ENCODE data around the gene ARID5B.
"Not testable (repeated sequence)": the region's sequence is repeated elsewhere in the genome, so short reads cannot be mapped to it uniquely, and the experiment has no call there.

ARID5B gene

GRCh38 chr10:61964949-61965702 is 63.6 kb downstream of the ARID5B start:
- DNase-seq (ENCODE audit: low spot score) = no peak

GRCh38 chr10:61965703-61966395 is 64.3 kb downstream of the ARID5B start:
- DNase-seq (ENCODE audit: low spot score) = no peak

- no peak for DNase-seq (ENCODE audit: low spot score)
Observed at GRCh38 chr10:61967298-61967697, 65.8 kb downstream of the ARID5B start.

GRCh38 chr10:61970182-61971002 is 68.9 kb downstream of the ARID5B start:
- no peak for DNase-seq (ENCODE audit: low spot score)

GRCh38 chr10:61971003-61971325 is 69.5 kb downstream of the ARID5B start:
- DNase-seq (ENCODE audit: low spot score) = no peak

- DNase-seq (ENCODE audit: low spot score) = no peak
Observed at GRCh38 chr10:61973169-61973568, 71.7 kb downstream of the ARID5B start.

GRCh38 chr10:61973906-61974305 is 72.4 kb downstream of the ARID5B start:
- no peak for DNase-seq (ENCODE audit: low spot score)

- DNase-seq (ENCODE audit: low spot score) = no peak
Observed at GRCh38 chr10:61974601-61975390, 73.3 kb downstream of the ARID5B start.

- DNase-seq (ENCODE audit: low spot score) = no peak
Observed at GRCh38 chr10:61975391-61975932, 74.0 kb downstream of the ARID5B start.

GRCh38 chr10:61976951-61977721 is 75.6 kb downstream of the ARID5B start:
- not testable (repeated sequence) for DNase-seq (ENCODE audit: low spot score)

GRCh38 chr10:61978965-61979364 is 77.5 kb downstream of the ARID5B start:
- no peak for DNase-seq (ENCODE audit: low spot score)

- no peak for DNase-seq (ENCODE audit: low spot score)
Observed at GRCh38 chr10:61981460-61981859, 80.0 kb downstream of the ARID5B start.

GRCh38 chr10:61983255-61983654 is 81.8 kb downstream of the ARID5B start:
- no peak for DNase-seq (ENCODE audit: low spot score)

GRCh38 chr10:61984803-61985418 is 83.4 kb downstream of the ARID5B start:
- DNase-seq (ENCODE audit: low spot score) = no peak

- no peak for DNase-seq (ENCODE audit: low spot score)
Observed at GRCh38 chr10:61985715-61986114, 84.2 kb downstream of the ARID5B start.

GRCh38 chr10:61986382-61986781 is 84.9 kb downstream of the ARID5B start:
- no peak for DNase-seq (ENCODE audit: low spot score)

GRCh38 chr10:61986788-61987492 is 85.4 kb downstream of the ARID5B start:
- no peak for DNase-seq (ENCODE audit: low spot score)

GRCh38 chr10:61987537-61987936 is 86.0 kb downstream of the ARID5B start:
- no peak for DNase-seq (ENCODE audit: low spot score)

- DNase-seq (ENCODE audit: low spot score) = no peak
Observed at GRCh38 chr10:61987951-61988379, 86.5 kb downstream of the ARID5B start.
